HG03521 (cell line): ENCODE data around the gene ERRFI1.
"Not testable (repeated sequence)": the region's sequence is repeated elsewhere in the genome, so short reads cannot be mapped to it uniquely, and the experiment has no call there.

Source experiments
- ATAC-seq: cut with Tn5 transposase; IDR thresholded peaks from one replicate; pipeline ENCODE4 v1.9.1; 2021; ENCODE audit warnings: mild to moderate bottlenecking, moderate library complexity; ENCODE audit not compliant: unreplicated experiment

Gene ERRFI1, protein sequence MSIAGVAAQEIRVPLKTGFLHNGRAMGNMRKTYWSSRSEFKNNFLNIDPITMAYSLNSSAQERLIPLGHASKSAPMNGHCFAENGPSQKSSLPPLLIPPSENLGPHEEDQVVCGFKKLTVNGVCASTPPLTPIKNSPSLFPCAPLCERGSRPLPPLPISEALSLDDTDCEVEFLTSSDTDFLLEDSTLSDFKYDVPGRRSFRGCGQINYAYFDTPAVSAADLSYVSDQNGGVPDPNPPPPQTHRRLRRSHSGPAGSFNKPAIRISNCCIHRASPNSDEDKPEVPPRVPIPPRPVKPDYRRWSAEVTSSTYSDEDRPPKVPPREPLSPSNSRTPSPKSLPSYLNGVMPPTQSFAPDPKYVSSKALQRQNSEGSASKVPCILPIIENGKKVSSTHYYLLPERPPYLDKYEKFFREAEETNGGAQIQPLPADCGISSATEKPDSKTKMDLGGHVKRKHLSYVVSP

GRCh38 chr1:8026153-8026975, at the start of gene ERRFI1:
Gene ERRFI1 (minus strand): TSS chr1:8026309. CDS start chr1:8015619, 10,690 bp downstream.
- peak; percentile 87 for ATAC-seq

DNA sequence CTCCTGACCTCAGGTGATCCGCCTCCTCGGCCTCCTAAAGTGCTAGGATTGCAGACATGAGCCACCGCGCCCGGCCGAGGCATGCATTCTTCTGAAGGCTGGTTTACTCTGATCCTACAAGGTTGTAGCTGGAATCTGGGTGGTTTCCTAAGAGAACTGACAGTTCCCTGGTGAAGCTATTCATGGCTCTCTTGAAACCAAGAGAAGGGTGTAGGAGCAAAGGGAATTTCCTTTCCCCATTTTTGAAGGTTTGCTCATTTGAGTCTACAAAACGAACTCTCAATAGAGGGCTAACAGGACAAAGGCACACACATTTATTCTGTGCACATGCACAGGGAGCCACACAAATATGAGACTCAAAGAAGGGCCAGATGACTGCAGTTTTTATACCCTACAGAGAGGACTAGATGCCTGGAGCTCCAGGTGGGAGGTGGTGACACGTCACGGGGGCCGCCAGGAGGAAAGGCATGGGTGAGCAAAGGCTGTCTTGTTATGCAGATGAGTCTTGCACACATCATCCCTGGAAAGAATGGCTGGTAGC, 49.5 kb upstream of the ERRFI1 start:
- no peak for ATAC-seq

- ATAC-seq, result no peak
Observed at GRCh38 chr1:8073112-8073855, 47.2 kb upstream of the ERRFI1 start.

DNA sequence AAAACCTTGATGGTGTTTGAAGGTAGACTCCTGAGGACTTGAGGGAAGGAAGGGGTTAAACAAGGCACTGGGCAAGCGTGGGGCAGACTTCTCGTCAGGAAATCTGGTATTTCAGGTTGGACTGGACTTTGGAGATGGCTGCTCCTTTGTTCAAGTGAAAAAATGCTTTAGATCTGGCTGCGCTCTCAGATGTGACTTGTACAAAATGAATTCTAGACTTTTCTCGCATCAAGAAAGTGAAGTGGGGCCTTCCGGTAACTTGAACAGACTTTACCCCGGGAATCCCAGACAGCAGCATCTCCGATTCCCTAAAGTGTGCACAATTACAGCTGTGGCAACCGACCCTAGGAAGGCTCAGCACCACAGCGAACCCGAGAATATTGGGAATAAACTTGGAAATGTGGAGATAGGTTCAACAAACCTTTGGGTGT, 44.3 kb upstream of the ERRFI1 start:
- no peak for ATAC-seq

GRCh38 chr1:8069614-8070320, 43.7 kb upstream of the ERRFI1 start:
- ATAC-seq, result not testable (repeated sequence)

DNA sequence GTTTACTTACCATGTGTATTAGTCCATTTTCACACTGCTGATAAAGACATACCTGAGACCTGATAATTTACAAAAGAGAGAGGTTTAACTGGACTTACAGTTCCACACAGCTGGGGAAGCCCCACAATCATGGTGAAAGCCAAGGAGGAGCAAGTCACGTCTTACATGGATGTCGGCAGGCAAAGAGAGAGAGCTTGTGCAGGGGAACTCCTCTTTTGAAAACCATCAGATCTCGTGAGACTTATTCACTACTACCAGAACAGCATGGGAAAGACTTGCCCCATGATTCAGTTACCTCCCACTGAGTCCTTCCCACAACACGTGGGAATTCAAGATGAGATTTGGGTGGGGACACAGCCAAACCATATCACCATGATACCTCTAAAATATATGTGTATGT, 39.3 kb upstream of the ERRFI1 start:
- ATAC-seq, result no peak

DNA sequence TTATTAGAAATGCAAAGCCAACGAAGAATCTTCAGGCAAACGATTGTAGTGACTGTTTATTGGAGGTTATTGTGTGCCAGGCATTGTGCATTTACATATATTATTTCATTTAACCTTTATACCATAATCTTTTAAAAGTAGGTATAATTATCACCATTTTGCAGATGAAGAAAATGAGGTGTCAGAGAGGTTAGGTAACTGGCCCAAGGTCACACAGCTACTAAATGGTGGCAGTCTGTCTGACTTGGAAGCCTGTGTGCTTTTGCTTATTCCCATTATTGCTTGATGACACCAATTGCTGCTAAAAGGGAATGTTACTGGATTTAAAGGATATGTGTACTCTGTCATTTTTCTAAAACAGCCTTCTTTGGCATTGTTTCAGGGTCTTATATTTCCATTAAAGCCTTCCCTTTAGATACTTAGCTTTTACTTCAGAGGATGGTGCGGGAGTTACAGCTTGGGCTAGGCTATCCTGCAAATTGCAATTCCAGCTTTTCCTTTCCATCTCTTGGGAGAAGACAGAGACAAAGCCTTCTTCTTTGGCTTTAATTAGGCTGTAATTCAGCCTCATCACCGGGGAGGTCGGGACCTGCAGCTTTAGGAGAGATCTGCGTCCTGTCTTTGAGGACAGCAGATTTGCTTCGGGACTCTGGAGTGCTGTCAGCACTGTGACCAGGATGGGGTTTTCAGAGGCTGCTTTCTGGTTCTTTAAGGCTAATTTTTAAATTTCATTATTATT, 37.4 kb upstream of the ERRFI1 start:
- no peak for ATAC-seq

DNA sequence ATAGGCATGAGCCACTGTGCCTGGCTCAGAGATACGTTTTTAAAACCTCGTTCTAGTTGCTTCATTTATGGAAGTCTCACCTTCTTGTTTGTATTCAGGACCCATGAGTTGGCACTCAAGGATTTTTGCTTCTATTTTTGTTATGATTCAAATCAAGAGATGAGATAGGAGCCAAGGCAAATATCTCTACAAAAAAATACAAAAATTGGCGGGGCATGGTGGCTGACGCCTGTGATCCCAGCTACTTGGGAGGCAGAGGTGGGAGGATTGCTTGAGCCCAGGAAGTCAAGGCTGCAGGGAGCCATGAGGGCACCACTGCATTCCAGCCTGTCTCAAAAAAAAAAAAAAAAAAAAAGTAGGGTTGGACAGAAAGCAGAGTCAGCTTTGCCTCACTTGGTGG, 36.8 kb upstream of the ERRFI1 start:
- ATAC-seq, result no peak

DNA sequence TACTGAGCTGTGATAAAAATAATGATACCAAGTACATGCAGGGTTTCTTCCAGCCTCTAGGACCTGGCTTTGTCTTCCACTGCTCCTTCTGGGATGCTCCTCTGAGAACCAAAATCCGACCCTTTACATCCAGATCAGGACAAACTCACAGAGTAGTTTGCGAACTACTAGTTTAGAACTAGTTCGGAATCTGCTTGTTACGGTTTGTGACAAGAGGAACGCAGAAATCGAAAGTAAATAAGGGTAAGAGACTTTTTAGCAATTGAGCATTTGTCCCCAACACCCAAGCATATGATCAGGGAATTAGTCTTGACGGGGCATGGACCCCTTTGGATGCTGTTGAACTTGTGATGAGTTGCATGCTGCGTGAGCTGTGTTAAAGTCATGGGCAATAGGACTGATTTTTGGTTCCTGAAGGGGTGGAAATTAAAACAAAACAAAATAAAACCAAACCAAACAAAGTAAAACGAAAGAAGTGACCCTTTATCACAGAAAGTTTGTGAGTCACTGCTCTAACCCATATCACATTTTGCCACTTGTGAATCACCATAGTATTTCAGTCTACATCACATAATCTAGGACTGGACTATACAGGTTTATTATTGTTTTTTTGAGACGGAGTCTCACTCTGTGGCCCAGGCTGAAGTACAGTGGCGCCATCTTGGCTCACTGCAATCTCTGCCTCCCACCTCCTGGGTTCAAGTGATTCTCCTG, 35.7 kb upstream of the ERRFI1 start:
- ATAC-seq, result no peak

DNA sequence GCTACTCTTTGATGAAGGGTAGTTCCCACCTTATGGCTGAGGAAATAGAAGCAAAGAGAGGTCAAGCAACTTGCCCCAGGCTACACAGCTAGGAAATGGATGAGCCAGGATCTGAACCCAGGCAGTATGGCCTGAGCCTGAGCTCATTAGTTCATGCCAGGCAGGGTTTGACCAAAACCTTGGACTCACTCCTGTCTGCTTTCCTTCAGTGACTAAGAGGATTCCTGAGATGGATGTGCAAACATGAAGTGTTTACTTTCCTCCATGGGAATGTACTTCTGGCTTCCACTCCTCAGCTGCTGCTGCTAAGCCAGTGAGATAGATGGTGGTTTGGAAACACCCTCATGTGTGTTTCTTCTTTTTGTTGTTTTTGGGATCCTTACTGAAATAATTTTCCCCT, 35.1 kb upstream of the ERRFI1 start:
- ATAC-seq, result no peak

DNA sequence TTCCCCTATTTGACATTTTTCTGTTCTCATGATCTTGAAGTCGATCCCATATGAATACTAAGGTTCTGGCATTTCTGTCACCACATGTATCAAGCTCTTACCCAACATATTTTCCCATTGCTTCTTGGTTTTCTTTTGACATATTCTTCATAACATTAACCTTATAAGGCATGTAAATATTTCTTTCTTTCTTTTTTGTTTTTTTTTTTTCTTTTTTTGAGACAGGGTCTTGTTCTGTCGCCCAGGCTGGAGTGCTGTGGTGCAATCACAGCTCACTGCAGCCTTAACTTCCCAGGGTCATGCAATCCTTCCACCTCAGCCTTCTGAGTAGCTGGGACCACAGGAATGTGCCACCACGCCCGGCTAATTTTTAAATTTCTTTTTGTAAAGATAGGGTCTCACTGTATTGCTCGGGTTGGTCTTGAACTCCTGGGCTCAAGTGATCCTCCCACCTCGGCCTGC, 33.1 kb upstream of the ERRFI1 start:
- no peak for ATAC-seq

- not testable (repeated sequence) for ATAC-seq
Observed at GRCh38 chr1:8057779-8058178, 31.7 kb upstream of the ERRFI1 start.

DNA sequence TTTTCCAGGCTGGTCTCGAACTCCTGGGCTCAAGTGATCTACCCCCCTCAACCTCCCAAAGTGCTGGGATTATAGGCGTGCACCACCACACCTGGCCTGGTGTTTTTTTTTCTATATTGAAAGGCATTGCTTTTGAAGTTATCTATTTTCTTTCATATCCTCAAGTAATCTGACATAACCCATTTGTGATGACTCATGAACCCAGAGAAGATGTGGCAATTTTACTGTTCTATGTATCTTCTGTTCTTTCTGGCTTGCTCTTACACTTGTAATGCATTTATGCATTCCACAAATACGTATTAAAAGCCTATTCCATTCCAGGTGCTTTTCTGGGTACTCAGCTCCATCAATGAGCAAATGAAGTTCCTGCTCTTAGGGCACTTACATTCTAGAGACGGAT, 29.9 kb upstream of the ERRFI1 start:
- ATAC-seq, result no peak

DNA sequence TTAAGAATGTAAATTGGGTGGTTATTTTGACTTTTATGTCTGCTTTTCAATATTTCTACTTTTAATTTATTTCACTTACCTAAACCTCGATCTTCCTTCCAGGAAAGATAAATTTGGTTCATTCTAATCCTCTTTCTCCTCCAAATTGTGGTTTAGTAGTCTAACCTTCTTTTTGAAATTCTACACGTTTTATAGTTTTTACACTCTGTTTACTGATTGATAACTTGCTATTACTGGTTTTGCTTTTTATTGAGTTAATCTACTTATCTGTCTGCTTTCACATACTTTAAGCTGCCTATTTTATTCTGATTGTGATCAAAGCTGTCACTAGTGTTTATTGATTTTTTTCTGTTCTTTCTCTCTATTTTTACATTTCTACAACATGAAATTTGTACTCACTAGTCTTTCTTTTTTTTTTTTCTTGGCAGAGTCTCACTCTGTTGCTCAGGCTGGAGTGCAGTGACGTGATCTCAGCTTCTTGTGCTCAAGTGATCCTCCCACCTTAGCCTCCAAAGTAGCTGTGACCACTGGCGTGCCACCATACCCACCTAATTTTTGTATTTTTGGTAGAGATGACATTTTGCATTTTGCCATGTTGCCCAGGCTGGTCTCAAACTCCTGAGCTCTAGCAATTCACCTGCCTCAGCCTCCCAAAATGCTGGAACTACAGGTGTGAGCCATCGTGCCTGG, 27.9 kb upstream of the ERRFI1 start:
- ATAC-seq, result no peak

GRCh38 chr1:8051650-8052049, 25.5 kb upstream of the ERRFI1 start:
- no peak for ATAC-seq

DNA sequence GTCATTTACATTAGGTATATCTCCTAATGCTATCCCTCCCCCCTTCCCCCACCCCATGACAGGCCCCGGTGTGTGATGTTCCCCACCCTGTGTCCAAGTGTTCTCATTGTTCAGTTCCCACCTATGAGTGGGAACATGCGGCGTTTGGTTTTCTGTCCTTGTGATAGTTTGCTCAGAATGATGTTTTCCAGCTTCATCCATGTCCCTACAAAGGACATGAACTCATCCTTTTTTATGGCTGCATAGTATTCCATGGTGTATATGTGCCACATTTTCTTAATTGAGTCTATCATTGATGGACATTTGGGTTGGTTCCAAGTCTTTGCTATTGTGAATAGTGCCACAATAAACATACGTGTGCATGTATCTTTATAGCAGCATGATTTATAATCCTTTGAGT, 23.1 kb upstream of the ERRFI1 start:
- ATAC-seq, result not testable (repeated sequence)

GRCh38 chr1:8047686-8048445, 21.8 kb upstream of the ERRFI1 start:
- no peak for ATAC-seq

GRCh38 chr1:8047112-8047511, 21.0 kb upstream of the ERRFI1 start:
- no peak for ATAC-seq
